GM23338 (cell line): ENCODE data around the gene ACBD7. TPM values are rescaled to one million over a fixed set of nuclear protein-coding genes. Genes with fewer than 3 reads are reported as not detected.

Source experiments
- ATAC-seq: fragments of 200-7000 bp; cut with Tn5 transposase; 3 replicates; pipeline ENCODE4 v1.9.1; 2020
- DNase-seq: peaks from one replicate; pipeline ENCODE4 v3.0.0-alpha.2; 2015; ENCODE audit warnings: low spot score
- H2AFZ ChIP-seq: fragments of 200-600 bp; sonication (generic); 2 replicates; pipeline ENCODE4 v1.8.0; 2016; ENCODE audit warnings: antibody characterized with exemption, mild to moderate bottlenecking, moderate library complexity
- H3F3A ChIP-seq: fragments of 200-600 bp; sonication (generic); replicated peaks from 2 replicates; pipeline ENCODE4 v1.8.0; 2017; ENCODE audit warnings: antibody characterized with exemption, mixed run types, low read depth
- H3K27ac ChIP-seq: fragments of 200-600 bp; sonication (generic); 2 replicates; pipeline ENCODE4 v1.6.1; 2016; ENCODE audit warnings: low read depth
- H3K27me3 ChIP-seq: fragments of 200-600 bp; sonication (generic); 2 replicates; pipeline ENCODE4 v1.8.0; 2016; ENCODE audit warnings: mild to moderate bottlenecking, mixed run types, moderate library complexity; ENCODE audit not compliant: insufficient read depth
- H3K36me3 ChIP-seq: fragments of 200-600 bp; sonication (generic); 2 replicates; pipeline ENCODE4 v1.8.0; 2016; ENCODE audit warnings: mild to moderate bottlenecking; ENCODE audit not compliant: insufficient read depth
- H3K4me1 ChIP-seq: fragments of 200-600 bp; sonication (generic); 2 replicates; pipeline ENCODE4 v1.8.0; 2016; ENCODE audit warnings: mild to moderate bottlenecking, moderate library complexity; ENCODE audit not compliant: insufficient read depth
- H3K4me2 ChIP-seq: fragments of 200-600 bp; sonication (generic); 2 replicates; pipeline ENCODE4 v1.7.1; 2017; ENCODE audit warnings: mixed run types
- H3K4me3 ChIP-seq: fragments of 200-600 bp; sonication (generic); 2 replicates; pipeline ENCODE4 v1.6.1; 2016; ENCODE audit warnings: mixed run types
- H3K79me2 ChIP-seq: fragments of 200-600 bp; sonication (generic); replicated peaks from 2 replicates; pipeline ENCODE4 v1.8.0; 2017; ENCODE audit warnings: mild to moderate bottlenecking; ENCODE audit not compliant: insufficient read depth
- H3K9me2 ChIP-seq: fragments of 200-600 bp; sonication (generic); 2 replicates; pipeline ENCODE4 v1.8.0; 2017; ENCODE audit not compliant: insufficient read depth
- H4K20me1 ChIP-seq: fragments of 200-600 bp; sonication (generic); replicated peaks from 2 replicates; pipeline ENCODE4 v1.8.0; 2017; ENCODE audit warnings: mild to moderate bottlenecking; ENCODE audit not compliant: insufficient read depth
- H3K27ac Mint-ChIP-seq: 2 replicates; pipeline ENCODE4 v1.8.0; 2020; ENCODE audit warnings: inconsistent platforms, mild to moderate bottlenecking, moderate library complexity, mixed read lengths
- H3K27me3 Mint-ChIP-seq: 3 replicates; pipeline ENCODE4 v1.8.0; 2022; ENCODE audit warnings: low read depth, mild to moderate bottlenecking, moderate library complexity, mixed read lengths, inconsistent platforms; ENCODE audit not compliant: insufficient read depth, poor library complexity
- H3K36me3 Mint-ChIP-seq: 3 replicates; pipeline ENCODE4 v1.8.0; 2021; ENCODE audit warnings: low read depth, mild to moderate bottlenecking, inconsistent platforms, moderate library complexity, mixed read lengths
- H3K4me1 Mint-ChIP-seq: 3 replicates; pipeline ENCODE4 v1.8.0; 2020; ENCODE audit warnings: mild to moderate bottlenecking, inconsistent platforms, mixed read lengths
- H3K4me3 Mint-ChIP-seq: 3 replicates; pipeline ENCODE4 v1.8.0; 2021; ENCODE audit warnings: moderate library complexity, mild to moderate bottlenecking, inconsistent platforms, mixed read lengths
- H3K9me3 Mint-ChIP-seq: 3 replicates; pipeline ENCODE4 v1.8.0; 2020; ENCODE audit warnings: moderate library complexity, mild to moderate bottlenecking, inconsistent platforms, mixed read lengths
- CREB1 ChIP-seq: fragments of 250-450 bp; sonication (Bioruptor Pico); IDR thresholded peaks from 2 replicates; pipeline ENCODE4 v1.5.0; 2020; ENCODE audit warnings: low read depth, mild to moderate bottlenecking, moderate library complexity
- CTCF ChIP-seq, 2 experiments: fragments of 200-600 bp in 1 of 2; sonication (generic) in 1 of 2; conservative IDR thresholded peaks; 2 replicates each; pipeline versions ENCODE4 v1.5.1 to v1.6.1; 2016 to 2017; ENCODE audit warnings: antibody characterized with exemption in 2 of 2, low read depth in 2 of 2, mild to moderate bottlenecking in 2 of 2, moderate library complexity in 1 of 2
- EZH2 ChIP-seq: fragments of 200-600 bp; sonication (generic); IDR thresholded peaks from one replicate; pipeline ENCODE4 v1.8.0; 2017; ENCODE audit warnings: antibody characterized with exemption, mild to moderate bottlenecking, low read depth; ENCODE audit not compliant: unreplicated experiment
- NANOG ChIP-seq: IDR thresholded peaks from 2 replicates; pipeline ENCODE4 v1.6.1; 2016; ENCODE audit warnings: antibody characterized with exemption, borderline replicate concordance
- POLR2AphosphoS5 ChIP-seq: IDR thresholded peaks from 2 replicates; pipeline ENCODE4 v1.6.1; 2016; ENCODE audit warnings: antibody characterized with exemption, low read depth
- REST ChIP-seq: IDR thresholded peaks from one replicate; pipeline ENCODE4 v1.6.1; 2018; ENCODE audit warnings: antibody characterized with exemption; ENCODE audit not compliant: unreplicated experiment
- STAT1 ChIP-seq: IDR thresholded peaks from one replicate; pipeline ENCODE4 v1.6.1; 2016; ENCODE audit warnings: antibody characterized with exemption; ENCODE audit not compliant: unreplicated experiment
- ZNF114 ChIP-seq: fragments of 250-450 bp; sonication (Bioruptor Pico); IDR thresholded peaks from 2 replicates; pipeline ENCODE4 v1.5.0; 2020; ENCODE audit warnings: mild to moderate bottlenecking, moderate library complexity
- ZNF331 ChIP-seq: fragments of 250-450 bp; sonication (Bioruptor Pico); IDR thresholded peaks from 2 replicates; pipeline ENCODE4 v1.5.0; 2020; ENCODE audit warnings: low read depth, mild to moderate bottlenecking, moderate library complexity
- ZNF462 ChIP-seq: fragments of 250-450 bp; sonication (Bioruptor Pico); IDR thresholded peaks from 2 replicates; pipeline ENCODE4 v1.5.0; 2020; ENCODE audit warnings: mild to moderate bottlenecking, moderate library complexity
- polyA plus RNA-seq: library from polyadenylated mRNA; unstranded; fragments of >200 nt; fragmentation: Nextera tagmentation; extraction: Ambion mirVana; gene quantifications from 2 replicates; pipeline ENCODE4 v1.2.1, GENCODE V29; 2016
- total RNA-seq: library from RNA; depleted of rRNA; stranded (reverse); fragments of >200 nt; shearing (Covaris generic); gene quantifications from 2 replicates; pipeline ENCODE4 v1.2.3, GENCODE V29; 2014
- TF ChIP-seq, protein P1 (sequence below): IDR thresholded peaks from 2 replicates; pipeline ENCODE4 v1.6.1; 2016; ENCODE audit warnings: antibody characterized with exemption

ACBD7 gene
- total and polyA plus RNA-seq, 2 experiments from 2014 or later = 2.8 to 14.7 TPM

DNA sequence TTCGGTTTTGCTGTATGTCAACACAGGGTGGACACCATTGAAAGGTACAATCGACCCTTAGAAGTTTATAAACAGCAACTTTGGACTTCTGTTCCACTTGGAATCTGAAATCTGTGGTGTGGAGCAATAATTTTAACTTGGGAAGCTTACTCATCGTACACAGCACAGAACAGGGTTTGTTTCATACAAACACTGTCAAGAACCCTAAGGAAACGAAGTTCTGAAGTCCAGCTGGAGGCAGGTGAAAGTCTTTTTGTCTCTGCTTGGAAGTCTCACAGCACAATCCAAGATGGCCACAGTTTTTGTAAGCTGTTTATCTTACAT, 48.4 kb upstream of the ACBD7 start (continued):
- TF ChIP-seq CTCF (conservative IDR thresholded peaks at IDR 0.05; ENCODE audit: low read depth in 2 of 2) (no peak), STAT1 (no peak), ZNF114 (no peak), REST (no peak), POLR2AphosphoS5 (no peak), EZH2 (no peak), ZNF331 (CRISPR knock-in tag) (no peak), NANOG (no peak)
- TF ChIP-seq, protein P1, sequence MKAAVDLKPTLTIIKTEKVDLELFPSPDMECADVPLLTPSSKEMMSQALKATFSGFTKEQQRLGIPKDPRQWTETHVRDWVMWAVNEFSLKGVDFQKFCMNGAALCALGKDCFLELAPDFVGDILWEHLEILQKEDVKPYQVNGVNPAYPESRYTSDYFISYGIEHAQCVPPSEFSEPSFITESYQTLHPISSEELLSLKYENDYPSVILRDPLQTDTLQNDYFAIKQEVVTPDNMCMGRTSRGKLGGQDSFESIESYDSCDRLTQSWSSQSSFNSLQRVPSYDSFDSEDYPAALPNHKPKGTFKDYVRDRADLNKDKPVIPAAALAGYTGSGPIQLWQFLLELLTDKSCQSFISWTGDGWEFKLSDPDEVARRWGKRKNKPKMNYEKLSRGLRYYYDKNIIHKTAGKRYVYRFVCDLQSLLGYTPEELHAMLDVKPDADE = no peak

DNA sequence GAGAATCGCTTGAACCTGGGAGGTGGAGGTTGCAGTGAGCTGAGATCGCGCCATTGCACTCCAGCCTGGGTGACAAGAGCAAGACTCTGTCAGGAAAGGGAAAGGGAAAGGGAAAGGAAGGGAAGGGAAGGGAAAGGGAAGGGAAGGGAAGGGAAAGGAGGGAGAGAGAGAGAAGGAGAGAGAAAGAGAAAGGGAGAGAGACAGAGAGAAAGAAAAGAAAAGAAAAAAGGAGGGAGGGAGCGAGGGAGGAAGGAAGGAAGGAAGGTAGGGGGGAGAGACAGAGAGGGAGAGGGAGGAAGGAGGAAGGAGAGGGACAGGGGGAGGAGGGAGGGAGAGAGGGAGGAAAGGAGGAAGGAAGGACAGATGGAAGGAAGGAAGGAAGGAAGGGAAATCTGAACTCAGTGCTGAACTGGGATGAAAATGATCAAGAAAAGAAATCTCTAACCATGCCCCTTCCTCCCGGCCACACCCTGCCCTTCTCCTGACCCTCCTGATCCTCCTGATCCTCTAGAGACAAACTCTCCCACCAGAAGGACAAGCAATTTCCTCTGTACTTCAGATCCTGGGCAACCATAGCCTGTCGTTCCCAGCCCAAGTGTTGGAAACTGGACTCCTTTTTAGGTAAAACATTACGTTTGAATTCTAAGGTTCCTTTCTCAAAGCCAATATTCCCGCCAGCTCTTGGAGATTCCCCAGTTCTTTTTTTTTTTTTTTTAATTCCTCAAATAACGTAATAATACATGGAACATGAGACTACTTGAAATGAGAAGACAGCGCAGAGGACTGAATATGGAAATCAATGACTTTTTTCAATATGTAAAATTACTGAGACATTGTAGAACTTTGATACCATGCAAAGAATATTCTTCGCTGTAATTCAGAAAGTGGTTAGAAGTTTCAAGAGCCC, 47.8 kb upstream of the ACBD7 start:
- peaks cover 12% of the 10 kb centered on the region; the same call in 1 of the 2 replicates for H3K36me3 ChIP-seq
- Mint-ChIP-seq H3K27ac (no peak overlapping the region), H3K9me3 (no peaks in the 10 kb centered on the region)
- TF ChIP-seq ZNF331 (CRISPR knock-in tag) = no peak
- no peak for TF ChIP-seq EZH2
- no peak for TF ChIP-seq STAT1
- TF ChIP-seq CREB1 (CRISPR knock-in tag) = no peak
- no peak for TF ChIP-seq ZNF462 (CRISPR knock-in tag)

More for the DNA sequence above, 47.8 kb upstream of the ACBD7 start:
- Histone ChIP-seq H4K20me1 (no peaks in the 10 kb centered on the region), H3F3A (no peaks in the 10 kb centered on the region), H3K4me2 (no peak overlapping the region), H3K79me2 (no peaks in the 10 kb centered on the region), H3K9me2 (no peaks in the 10 kb centered on the region), H3K27ac (no peak overlapping the region), H3K4me1 (no peaks in the 10 kb centered on the region), H2AFZ (no peak overlapping the region), H3K27me3 (no peaks in the 10 kb centered on the region), H3K4me3 (no peak overlapping the region)
- peaks cover 4% of the 10 kb centered on the region for H3K27me3 Mint-ChIP-seq
- H3K4me1 Mint-ChIP-seq = peaks cover 7% of the 10 kb centered on the region
- no peak for DNase-seq
- peaks cover 11% of the 10 kb centered on the region; the same call in 2 of the 3 replicates for H3K36me3 Mint-ChIP-seq
- no peak for ATAC-seq
- H3K4me3 Mint-ChIP-seq = no peak overlapping the region
